GM18502 (cell line): ENCODE data around the gene CTNND2.

Experiments
- ATAC-seq: cut with Tn5 transposase; IDR thresholded peaks from one replicate; pipeline ENCODE4 v1.9.1; 2021; ENCODE audit warnings: mild to moderate bottlenecking; ENCODE audit not compliant: unreplicated experiment, poor library complexity

Gene CTNND2

GRCh38 chr5:11150976-11151375 is 753.3 kb downstream of the CTNND2 start:
- ATAC-seq: no peak

GRCh38 chr5:11148810-11149539 is 755.3 kb downstream of the CTNND2 start:
- no peak for ATAC-seq

- no peak for ATAC-seq
These were observed 758.1 kb downstream of the CTNND2 start for GRCh38 chr5:11146171-11146570.

- ATAC-seq: no peak
These were observed 760.6 kb downstream of the CTNND2 start for GRCh38 chr5:11143456-11144267.

- no peak for ATAC-seq
These were observed 764.9 kb downstream of the CTNND2 start for GRCh38 chr5:11139217-11139865.

- no peak for ATAC-seq
These were observed 774.1 kb downstream of the CTNND2 start for GRCh38 chr5:11130131-11130530.

- ATAC-seq: no peak
These were observed 776.2 kb downstream of the CTNND2 start for GRCh38 chr5:11128021-11128420.

GRCh38 chr5:11126844-11127243 is 777.4 kb downstream of the CTNND2 start:
- no peak for ATAC-seq

- no peak for ATAC-seq
These were observed 782.4 kb downstream of the CTNND2 start for GRCh38 chr5:11121885-11122284.

- no peak for ATAC-seq
These were observed 794.1 kb downstream of the CTNND2 start for GRCh38 chr5:11110128-11110527.

GRCh38 chr5:11105696-11106095 is 798.5 kb downstream of the CTNND2 start:
- no peak for ATAC-seq

GRCh38 chr5:11104651-11105112 is 799.6 kb downstream of the CTNND2 start:
- no peak for ATAC-seq

GRCh38 chr5:11104210-11104609 is 800.0 kb downstream of the CTNND2 start:
- ATAC-seq: no peak

GRCh38 chr5:11084111-11084510 is 820.1 kb downstream of the CTNND2 start:
- no peak for ATAC-seq

- no peak for ATAC-seq
These were observed 821.8 kb downstream of the CTNND2 start for GRCh38 chr5:11082404-11082945.

GRCh38 chr5:11076945-11077613 is 827.2 kb downstream of the CTNND2 start:
- no peak for ATAC-seq

GRCh38 chr5:11075035-11075805 is 829.0 kb downstream of the CTNND2 start:
- no peak for ATAC-seq

- ATAC-seq: no peak
These were observed 831.7 kb downstream of the CTNND2 start for GRCh38 chr5:11072568-11072967.

GRCh38 chr5:11072076-11072475 is 832.2 kb downstream of the CTNND2 start:
- no peak for ATAC-seq
